KMS-11 (cell line): ENCODE measurements around the gene FOXP1.

Experiments
- H2AFZ ChIP-seq: fragments of 200-600 bp; sonication (generic); 2 replicates; pipeline ENCODE4 v1.6.1; 2016; ENCODE audit warnings: antibody characterized with exemption, mixed run types, low read depth
- H3K27ac ChIP-seq: fragments of 200-600 bp; sonication (generic); 2 replicates; pipeline ENCODE4 v1.6.1; 2016; ENCODE audit warnings: mild to moderate bottlenecking, mixed run types
- H3K27me3 ChIP-seq: fragments of 200-600 bp; sonication (generic); 2 replicates; pipeline ENCODE4 v1.6.1; 2017; ENCODE audit warnings: mild to moderate bottlenecking, low read depth, mixed run types, moderate library complexity; ENCODE audit not compliant: insufficient read depth
- H3K36me3 ChIP-seq: fragments of 200-600 bp; sonication (generic); 2 replicates; pipeline ENCODE4 v1.6.1; 2017; ENCODE audit warnings: mild to moderate bottlenecking, mixed run types; ENCODE audit not compliant: insufficient read depth
- H3K4me1 ChIP-seq: fragments of 200-600 bp; sonication (generic); 2 replicates; pipeline ENCODE4 v1.6.1; 2016; ENCODE audit warnings: mild to moderate bottlenecking, low read depth, mixed run types; ENCODE audit not compliant: poor library complexity, severe bottlenecking
- H3K4me2 ChIP-seq: fragments of 200-600 bp; sonication (generic); 2 replicates; pipeline ENCODE4 v1.7.0; 2016; ENCODE audit warnings: mild to moderate bottlenecking, mixed run types
- H3K4me3 ChIP-seq: fragments of 200-600 bp; sonication (generic); IDR thresholded peaks from 2 replicates; pipeline ENCODE4 v1.6.1; 2017; ENCODE audit warnings: low read depth, low read length, mixed read lengths; ENCODE audit not compliant: insufficient read depth
- H3K79me2 ChIP-seq: fragments of 200-600 bp; sonication (generic); 2 replicates; pipeline ENCODE4 v1.6.1; 2016; ENCODE audit warnings: low read depth, mixed run types; ENCODE audit not compliant: insufficient read depth
- H3K9ac ChIP-seq: fragments of 200-600 bp; sonication (generic); 2 replicates; pipeline ENCODE4 v1.6.1; 2016; ENCODE audit warnings: mild to moderate bottlenecking, mixed run types
- H4K20me1 ChIP-seq: fragments of 200-600 bp; sonication (generic); 2 replicates; pipeline ENCODE4 v1.6.1; 2016; ENCODE audit warnings: mild to moderate bottlenecking, mixed run types; ENCODE audit not compliant: insufficient read depth
- TF ChIP-seq, protein P1 (sequence below): fragments of 200-600 bp; sonication (generic); conservative IDR thresholded peaks from 2 replicates; pipeline ENCODE4 v1.6.1; 2017; ENCODE audit warnings: low read depth, mild to moderate bottlenecking, antibody characterized with exemption, low read length, moderate library complexity, mixed read lengths

FOXP1 gene

DNA sequence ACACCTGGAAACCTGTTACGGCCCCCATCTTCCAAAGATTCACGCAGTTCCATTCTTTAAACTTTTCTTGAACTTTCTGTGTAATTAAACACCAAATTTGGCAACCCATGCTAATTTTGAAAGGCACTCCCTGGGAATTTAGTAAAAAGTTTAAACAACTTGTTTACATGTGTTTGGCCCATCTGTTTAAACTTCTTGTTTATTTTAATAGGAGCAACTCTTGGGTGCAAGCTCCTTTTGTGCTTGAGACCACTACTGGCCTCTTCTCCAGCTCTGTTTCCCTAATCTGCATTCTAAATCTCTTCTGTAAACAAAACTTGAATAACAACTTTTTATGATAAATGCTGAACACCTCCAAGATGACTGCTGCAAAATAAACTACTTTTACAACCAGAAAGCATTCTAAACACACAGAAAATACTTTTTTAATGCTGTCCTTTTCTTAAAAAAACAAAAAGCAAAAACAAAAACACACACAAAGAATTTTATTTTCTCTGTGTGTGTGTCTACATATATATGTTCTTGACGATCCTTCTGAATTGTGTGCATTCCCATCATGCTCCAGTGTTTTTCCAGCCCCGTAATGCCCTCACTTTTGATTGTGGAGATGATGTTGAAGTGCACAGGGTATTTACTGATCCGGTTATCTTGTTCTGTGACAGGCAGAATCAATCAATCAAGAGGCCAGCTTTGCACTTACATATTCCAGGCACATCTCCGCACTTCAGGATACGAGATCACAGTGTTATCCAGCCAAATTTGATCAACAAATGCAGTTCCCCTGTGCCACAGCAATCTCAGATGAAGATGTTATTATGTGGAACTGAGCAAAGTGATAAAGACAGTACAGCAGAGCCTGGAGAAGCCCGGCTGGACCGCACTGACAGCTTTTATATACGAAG lies 416.9 kb downstream of the FOXP1 start:
- no peak overlapping the region for H3K4me2 ChIP-seq
- H3K27me3 ChIP-seq = no peaks in the 10 kb centered on the region
- H4K20me1 ChIP-seq = no peaks in the 10 kb centered on the region
- H3K79me2 ChIP-seq = no peaks in the 10 kb centered on the region
- no peak overlapping the region for H3K9ac ChIP-seq
- no peaks in the 10 kb centered on the region for H3K36me3 ChIP-seq
- TF ChIP-seq, protein P1, sequence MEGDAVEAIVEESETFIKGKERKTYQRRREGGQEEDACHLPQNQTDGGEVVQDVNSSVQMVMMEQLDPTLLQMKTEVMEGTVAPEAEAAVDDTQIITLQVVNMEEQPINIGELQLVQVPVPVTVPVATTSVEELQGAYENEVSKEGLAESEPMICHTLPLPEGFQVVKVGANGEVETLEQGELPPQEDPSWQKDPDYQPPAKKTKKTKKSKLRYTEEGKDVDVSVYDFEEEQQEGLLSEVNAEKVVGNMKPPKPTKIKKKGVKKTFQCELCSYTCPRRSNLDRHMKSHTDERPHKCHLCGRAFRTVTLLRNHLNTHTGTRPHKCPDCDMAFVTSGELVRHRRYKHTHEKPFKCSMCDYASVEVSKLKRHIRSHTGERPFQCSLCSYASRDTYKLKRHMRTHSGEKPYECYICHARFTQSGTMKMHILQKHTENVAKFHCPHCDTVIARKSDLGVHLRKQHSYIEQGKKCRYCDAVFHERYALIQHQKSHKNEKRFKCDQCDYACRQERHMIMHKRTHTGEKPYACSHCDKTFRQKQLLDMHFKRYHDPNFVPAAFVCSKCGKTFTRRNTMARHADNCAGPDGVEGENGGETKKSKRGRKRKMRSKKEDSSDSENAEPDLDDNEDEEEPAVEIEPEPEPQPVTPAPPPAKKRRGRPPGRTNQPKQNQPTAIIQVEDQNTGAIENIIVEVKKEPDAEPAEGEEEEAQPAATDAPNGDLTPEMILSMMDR = no peak
- H2AFZ ChIP-seq = no peak overlapping the region
- H3K27ac ChIP-seq = no peak overlapping the region
- no peak overlapping the region for H3K4me3 ChIP-seq
- peaks cover 14% of the 10 kb centered on the region for H3K4me1 ChIP-seq

DNA sequence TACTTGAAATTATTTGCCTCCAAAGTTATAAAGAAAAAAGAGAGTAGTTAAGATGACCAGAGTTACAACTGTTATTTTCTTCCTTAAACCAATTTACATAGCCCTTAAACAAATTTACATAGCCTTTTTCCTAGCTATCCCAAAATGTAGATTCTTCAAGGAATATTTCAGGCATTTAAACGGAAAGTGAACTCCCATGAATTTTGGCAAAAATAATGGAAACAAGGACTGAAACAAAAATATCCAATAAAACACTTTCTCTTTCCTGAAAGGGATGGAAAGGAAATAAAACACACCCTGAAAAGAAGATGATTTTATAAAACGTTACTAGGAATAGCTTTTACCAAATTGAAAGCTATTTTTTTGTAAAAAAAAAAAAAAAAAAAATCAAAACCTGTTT lies 418.6 kb downstream of the FOXP1 start:
- no peaks in the 10 kb centered on the region for H4K20me1 ChIP-seq
- no peaks in the 10 kb centered on the region for H3K27me3 ChIP-seq
- no peaks in the 10 kb centered on the region for H3K79me2 ChIP-seq
- no peak overlapping the region for H3K4me2 ChIP-seq
- no peak overlapping the region for H2AFZ ChIP-seq
- H3K9ac ChIP-seq = no peak overlapping the region
- H3K27ac ChIP-seq = no peak overlapping the region
- H3K4me3 ChIP-seq = no peak overlapping the region
- H3K36me3 ChIP-seq = no peaks in the 10 kb centered on the region
- H3K4me1 ChIP-seq = peaks cover 14% of the 10 kb centered on the region
- TF ChIP-seq, protein P1 = no peak

DNA sequence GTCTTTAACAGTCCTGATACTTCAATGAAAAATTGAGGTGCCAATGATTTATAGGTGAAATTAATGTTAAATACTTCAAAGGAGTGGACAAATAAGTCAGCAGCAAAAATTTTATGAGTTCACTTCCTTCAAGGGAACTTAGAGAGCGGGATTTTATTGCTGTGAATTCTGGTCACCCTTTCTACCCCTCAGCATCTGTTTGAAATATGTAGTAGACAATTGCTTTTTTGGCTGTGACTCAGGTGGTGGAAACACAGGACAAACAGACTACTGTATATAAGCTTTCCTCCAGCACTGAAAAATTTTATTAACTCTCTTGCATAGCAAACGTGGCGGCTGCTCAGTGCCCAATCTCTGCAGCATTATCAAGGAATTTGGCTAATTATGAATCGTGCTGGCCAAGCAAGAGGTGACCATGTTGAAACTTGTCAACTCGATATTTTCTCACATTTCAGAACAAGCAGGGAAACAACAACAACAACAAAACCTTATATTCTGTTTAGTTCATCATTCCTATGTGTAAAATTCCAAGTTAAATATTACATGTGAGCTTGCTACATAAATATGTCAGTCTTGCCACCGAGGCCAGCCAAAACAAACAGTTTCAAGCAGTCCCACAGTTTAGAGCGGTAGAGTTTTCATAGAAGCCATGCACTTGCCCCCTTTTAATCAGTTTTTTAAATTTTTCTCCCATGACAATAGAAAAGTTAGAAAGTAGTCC lies 420.2 kb downstream of the FOXP1 start:
- H2AFZ ChIP-seq = no peak overlapping the region
- H3K79me2 ChIP-seq = no peaks in the 10 kb centered on the region
- H3K36me3 ChIP-seq = no peaks in the 10 kb centered on the region
- no peaks in the 10 kb centered on the region for H3K27me3 ChIP-seq
- H3K4me3 ChIP-seq = no peak overlapping the region
- H4K20me1 ChIP-seq = no peaks in the 10 kb centered on the region
- no peak overlapping the region for H3K4me2 ChIP-seq
- peaks cover 11% of the 10 kb centered on the region for H3K4me1 ChIP-seq
- no peak overlapping the region for H3K27ac ChIP-seq
- no peak overlapping the region for H3K9ac ChIP-seq
- TF ChIP-seq, protein P1 = no peak

DNA sequence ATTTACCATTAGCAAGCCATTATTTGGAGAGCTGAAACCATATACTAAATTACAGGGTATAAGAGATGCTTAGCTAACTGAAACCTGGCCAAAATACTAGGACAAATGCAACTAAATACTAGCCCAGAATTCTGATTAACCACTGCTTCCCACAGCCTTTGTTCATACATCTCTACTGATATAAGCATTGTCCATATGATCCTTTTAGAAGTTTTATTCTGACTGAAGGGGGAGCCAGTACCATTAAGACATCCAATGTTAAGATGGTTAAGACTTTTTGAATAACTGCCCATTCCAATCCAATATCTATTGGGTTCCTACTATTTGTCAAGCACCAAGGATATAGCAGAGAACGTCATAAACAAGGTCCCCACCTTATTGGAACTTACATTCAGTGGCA lies 421.3 kb downstream of the FOXP1 start:
- H3K36me3 ChIP-seq = no peaks in the 10 kb centered on the region
- H2AFZ ChIP-seq = no peak overlapping the region
- no peaks in the 10 kb centered on the region for H3K4me1 ChIP-seq
- no peak overlapping the region for H3K4me2 ChIP-seq
- no peak overlapping the region for H3K4me3 ChIP-seq
- no peaks in the 10 kb centered on the region for H3K79me2 ChIP-seq
- TF ChIP-seq, protein P1 = no peak
- no peaks in the 10 kb centered on the region for H3K27me3 ChIP-seq
- no peak overlapping the region for H3K27ac ChIP-seq
- no peaks in the 10 kb centered on the region for H4K20me1 ChIP-seq
- H3K9ac ChIP-seq = no peak overlapping the region
